Fibroblast of mammary gland (primary cell): ENCODE results near the gene CCSER1.

Source experiments
- DNase-seq: peaks from one replicate; pipeline ENCODE4 v3.0.0-alpha.2; 2010; ENCODE audit warnings: low read depth
- H3K4me3 ChIP-seq: 2 replicates; pipeline ENCODE4 v1.5.1; 2011; ENCODE audit warnings: low read depth, mild to moderate bottlenecking, low read length, moderate library complexity; ENCODE audit not compliant: control insufficient read depth
- TF ChIP-seq, protein P1 (sequence below): conservative IDR thresholded peaks from 2 replicates; pipeline ENCODE4 v1.5.1; 2011; ENCODE audit warnings: low read depth, low read length, inconsistent platforms; ENCODE audit not compliant: control insufficient read depth, insufficient read depth

Gene CCSER1

DNA sequence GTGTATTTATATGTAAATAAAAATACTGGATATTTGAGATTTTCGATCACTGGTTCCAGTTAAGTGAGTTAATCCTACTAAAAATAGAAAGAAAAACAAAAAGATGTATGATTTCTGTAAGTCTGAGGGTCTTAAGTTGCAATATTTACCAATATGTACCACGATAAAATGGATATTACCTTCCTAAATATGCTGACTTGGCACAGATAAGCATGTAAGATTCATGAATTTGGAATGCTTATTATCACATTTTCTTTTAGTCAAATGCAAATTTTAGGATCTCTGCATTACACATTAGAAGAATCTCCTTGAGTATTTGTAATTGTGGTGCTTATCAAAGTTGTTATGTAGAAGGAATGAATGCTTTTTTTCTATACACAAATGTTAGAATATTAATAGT, 1158.3 kb downstream of the CCSER1 start:
- TF ChIP-seq, protein P1, sequence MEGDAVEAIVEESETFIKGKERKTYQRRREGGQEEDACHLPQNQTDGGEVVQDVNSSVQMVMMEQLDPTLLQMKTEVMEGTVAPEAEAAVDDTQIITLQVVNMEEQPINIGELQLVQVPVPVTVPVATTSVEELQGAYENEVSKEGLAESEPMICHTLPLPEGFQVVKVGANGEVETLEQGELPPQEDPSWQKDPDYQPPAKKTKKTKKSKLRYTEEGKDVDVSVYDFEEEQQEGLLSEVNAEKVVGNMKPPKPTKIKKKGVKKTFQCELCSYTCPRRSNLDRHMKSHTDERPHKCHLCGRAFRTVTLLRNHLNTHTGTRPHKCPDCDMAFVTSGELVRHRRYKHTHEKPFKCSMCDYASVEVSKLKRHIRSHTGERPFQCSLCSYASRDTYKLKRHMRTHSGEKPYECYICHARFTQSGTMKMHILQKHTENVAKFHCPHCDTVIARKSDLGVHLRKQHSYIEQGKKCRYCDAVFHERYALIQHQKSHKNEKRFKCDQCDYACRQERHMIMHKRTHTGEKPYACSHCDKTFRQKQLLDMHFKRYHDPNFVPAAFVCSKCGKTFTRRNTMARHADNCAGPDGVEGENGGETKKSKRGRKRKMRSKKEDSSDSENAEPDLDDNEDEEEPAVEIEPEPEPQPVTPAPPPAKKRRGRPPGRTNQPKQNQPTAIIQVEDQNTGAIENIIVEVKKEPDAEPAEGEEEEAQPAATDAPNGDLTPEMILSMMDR: no peak

DNA sequence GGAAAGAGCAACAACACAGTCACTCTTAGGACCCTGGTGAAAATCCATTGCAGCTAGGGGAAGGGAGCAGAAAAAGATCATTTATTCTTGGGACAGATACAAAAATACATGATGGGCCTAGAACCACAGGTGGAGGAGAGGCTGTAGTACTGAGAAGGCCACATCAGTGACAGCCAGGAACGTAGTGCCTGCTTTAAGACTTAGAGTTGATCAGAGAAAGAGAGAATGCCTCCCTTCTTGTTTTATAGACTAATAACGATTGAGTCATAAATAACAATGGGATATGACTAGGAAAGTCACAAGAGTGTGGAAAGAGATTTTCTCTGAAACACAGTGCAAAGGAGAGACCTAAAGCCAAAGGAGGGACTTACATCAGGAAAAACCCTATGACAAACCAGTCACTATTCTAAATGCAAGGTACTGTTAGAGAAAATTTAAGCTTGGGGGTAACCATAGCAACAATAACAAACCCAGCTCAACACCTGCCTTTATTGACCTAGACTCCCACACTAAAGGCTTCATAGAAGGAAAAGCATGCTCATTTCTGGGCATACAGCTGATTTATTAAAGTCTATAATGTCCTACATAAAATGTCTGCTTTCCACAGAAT, 1161.6 kb downstream of the CCSER1 start:
- no peak for DNase-seq
- TF ChIP-seq, protein P1: no peak

More for the DNA sequence above, 1158.3 kb downstream of the CCSER1 start:
- DNase-seq: no peak
- H3K4me3 ChIP-seq: no peak overlapping the region

DNA sequence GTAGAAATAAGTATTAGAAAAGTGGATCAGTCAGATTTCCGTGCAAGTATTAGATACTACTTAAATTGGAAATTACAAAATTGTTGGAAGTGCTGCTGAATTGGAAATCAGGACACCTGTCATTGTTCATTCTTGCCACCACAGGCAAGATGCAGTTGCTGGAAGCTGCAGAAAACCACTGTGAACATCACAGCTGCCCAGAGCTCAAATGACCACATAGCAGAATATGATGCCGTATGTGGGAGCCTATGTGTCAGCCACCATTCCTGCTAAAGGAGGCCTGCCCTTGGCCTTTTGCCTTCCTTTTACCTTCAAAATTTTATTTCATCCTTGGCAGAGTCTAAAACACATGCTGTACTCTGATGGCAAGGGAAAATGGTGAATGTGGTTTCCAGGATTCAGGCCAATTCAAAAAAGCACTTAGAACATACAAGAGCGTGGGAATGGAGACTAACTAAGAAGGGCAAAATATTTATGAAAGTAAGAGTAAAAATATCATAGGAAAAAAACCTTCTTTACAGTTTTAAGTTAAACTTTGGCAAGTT, 1171.0 kb downstream of the CCSER1 start:
- DNase-seq: no peak
- no peak overlapping the region for H3K4me3 ChIP-seq
- TF ChIP-seq, protein P1: no peak

More for the DNA sequence above, 1161.6 kb downstream of the CCSER1 start:
- H3K4me3 ChIP-seq: no peak overlapping the region

DNA sequence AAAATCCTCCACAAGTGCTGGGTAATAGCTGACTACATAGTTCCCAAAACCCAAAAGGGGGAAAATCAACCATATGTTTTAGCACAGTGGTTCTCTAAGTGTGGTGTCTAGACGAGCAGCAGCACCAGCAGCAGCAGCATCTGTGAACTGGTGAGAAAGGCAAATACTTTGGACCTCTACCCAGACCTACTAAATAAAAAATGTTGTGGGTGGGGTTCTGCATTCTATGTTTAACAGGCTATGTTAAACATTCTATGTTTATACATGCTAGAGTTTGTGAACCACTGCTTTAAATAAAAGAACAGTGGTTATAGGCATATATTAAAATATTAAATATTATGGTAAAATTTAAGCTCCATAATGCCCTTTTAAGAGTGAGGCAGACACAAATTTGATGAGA, 1171.6 kb downstream of the CCSER1 start:
- TF ChIP-seq, protein P1: no peak
- no peak for DNase-seq
- H3K4me3 ChIP-seq: no peak overlapping the region

DNA sequence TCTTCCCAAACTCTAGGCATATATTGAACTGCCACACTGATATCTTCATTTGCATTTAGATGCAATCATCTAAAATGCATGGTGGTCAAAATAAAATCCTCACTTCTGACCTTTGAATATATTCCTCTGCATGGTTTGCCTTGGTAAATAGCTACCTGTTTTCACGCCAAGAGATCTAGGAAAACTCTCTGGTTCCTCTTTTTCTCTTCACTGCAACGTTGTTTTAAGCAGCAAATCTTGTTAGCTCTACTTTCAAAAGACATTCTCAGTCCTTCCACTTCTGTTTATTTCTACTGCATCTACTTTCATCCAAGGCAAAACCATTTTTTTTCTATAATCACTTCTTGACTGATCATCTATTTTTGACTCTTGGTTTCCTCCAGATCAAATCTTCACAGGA, 1174.9 kb downstream of the CCSER1 start:
- no peak overlapping the region for H3K4me3 ChIP-seq
- no peak for DNase-seq
- TF ChIP-seq, protein P1: no peak

DNA sequence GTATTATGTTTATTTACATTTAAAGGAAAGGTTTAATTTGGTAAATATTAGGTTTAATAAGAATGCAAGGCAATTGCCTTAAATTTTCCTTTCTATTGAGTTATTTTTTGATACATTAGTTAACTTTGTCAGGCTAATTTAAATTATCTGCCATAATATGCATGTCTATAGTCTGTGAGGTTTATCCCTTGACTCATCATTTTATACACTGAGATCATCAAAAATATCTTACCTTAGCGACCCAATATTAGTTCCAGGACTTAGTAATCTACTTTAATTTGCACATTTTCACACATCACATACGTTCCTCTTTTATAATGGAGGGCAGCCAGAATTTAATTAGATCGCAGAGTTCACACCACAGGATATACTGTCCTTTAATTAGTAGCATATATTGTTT, 1177.1 kb downstream of the CCSER1 start:
- no peak overlapping the region for H3K4me3 ChIP-seq
- TF ChIP-seq, protein P1: no peak
- no peak for DNase-seq

DNA sequence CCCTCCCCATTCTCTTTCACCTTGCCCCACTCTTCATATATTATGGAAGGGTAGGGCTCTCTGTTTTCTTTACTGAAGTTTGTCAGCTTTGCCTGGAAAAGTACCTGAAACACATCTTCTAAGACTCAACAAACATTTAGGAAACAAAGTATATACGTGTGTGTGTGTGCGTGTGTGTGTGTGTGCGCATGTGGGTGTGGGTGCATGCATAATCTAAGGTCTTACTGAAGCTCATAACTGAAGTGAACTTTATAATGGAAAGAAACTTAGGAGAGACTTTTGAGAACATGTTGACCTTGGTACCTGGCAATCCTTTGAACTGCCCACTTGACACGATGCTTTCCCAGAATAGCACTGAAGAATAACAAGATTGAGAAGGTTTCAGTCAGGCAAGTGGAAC, 1190.2 kb downstream of the CCSER1 start:
- no peak overlapping the region for H3K4me3 ChIP-seq
- TF ChIP-seq, protein P1: no peak
- DNase-seq: no peak
